GM12864 (cell line): ENCODE results near the gene C1orf21.

ENCODE experiments used
- DNase-seq: peaks from one replicate; pipeline ENCODE4 v3.0.0-alpha.2; 2011; ENCODE audit warnings: low read depth
- H3K4me3 ChIP-seq: 2 replicates; pipeline ENCODE4 v1.5.1; 2011; ENCODE audit warnings: mild to moderate bottlenecking, low read depth, low read length, control low read depth
- CTCF ChIP-seq: IDR thresholded peaks from 2 replicates; pipeline ENCODE4 v1.5.1; 2011; ENCODE audit warnings: low read depth, mild to moderate bottlenecking, moderate library complexity, low read length, control low read depth, inconsistent platforms; ENCODE audit errors: missing control alignments

Gene C1orf21

DNA sequence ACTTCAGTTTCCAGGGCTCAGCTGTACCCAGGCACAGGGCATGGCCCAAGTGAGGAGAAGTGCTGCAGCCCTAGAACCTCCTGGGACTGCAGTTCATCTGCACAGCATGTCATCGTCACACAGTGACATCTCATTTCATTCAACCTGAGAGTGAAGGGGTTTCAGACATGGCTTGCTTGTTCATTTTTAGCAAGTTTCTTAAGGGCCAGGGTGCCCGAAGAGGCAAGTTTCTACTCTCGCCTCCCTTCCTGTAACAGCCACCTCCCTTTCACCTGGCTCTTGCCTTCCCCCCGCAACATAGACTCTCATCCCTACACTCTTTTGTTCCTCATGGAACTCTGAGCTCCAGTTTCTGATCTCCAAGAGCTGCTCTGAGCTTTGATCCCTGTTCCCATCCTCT lies 108.1 kb downstream of the C1orf21 start:
- peak overlapping the region; percentile 42 for H3K4me3 ChIP-seq
- DNase-seq = peak; percentile 81
- TF ChIP-seq CTCF = no peak

- no peak for DNase-seq
- H3K4me3 ChIP-seq = no peak overlapping the region
- TF ChIP-seq CTCF = no peak
These were observed 111.3 kb downstream of the C1orf21 start for GRCh38 chr1:184497959-184498723.

DNA sequence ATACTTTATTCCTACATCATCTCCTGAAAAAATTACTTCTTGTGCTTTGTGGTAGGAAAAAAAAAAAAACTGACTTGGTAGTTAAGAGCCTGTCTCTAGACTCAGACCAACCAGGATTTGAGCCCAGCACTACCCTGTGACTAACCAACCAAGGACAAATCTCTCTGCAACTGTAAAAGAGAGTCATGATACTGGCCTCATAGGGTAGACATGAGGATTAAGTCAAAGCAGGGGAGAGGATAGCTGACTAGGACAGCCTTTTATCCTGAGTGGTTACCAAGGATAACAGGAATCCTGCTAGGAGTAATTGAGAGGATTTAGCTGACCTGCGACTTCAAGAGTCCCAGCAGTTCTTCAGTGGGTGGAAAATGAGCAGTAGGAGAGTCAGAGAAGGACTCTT lies 112.8 kb downstream of the C1orf21 start:
- no peak for DNase-seq
- H3K4me3 ChIP-seq = no peak overlapping the region
- TF ChIP-seq CTCF = no peak

DNA sequence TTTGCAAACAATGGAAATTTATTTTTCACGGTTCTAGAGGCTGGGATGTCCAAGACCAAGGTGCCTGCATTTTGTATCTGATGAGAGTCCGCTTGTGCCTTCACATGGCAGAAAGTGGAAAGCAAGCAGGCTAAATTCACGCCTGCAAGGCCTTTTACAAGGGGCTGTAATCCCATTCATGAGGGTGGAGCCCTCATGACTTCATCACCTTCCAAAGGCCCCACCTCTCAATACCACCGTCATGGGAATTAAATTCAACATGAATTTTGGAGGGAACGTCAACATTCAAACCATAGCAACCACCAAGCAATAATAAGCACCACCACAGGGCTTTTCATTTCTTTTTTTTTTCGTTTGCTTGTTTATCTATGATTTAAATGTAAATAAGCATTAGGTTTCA lies 115.3 kb downstream of the C1orf21 start:
- no peak for DNase-seq
- H3K4me3 ChIP-seq = no peak overlapping the region
- TF ChIP-seq CTCF = no peak

DNA sequence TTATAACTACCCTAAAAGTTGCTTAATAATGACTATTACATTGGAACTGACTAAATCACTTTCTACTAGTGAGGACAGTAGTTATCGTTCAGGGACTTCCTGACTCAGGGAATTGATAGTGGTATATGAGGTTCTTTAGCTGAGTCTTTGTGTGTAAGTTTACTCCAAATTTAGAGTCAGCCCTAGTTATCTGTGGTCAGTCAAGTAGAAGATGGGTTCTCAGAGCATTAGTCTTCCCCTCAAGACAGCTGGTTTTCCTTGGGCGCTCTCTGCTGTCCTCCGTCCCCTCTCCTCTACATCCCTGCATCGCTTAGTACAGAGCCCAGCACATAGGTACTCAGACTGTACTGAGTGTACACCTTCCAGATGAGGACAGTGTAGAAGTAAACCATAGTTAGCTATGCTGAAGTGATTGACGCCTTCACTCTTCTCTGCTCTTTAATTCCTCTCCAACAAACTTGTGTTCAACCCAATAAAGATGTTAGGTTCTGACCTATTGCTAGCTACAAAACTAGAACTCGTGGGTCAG lies 116.5 kb downstream of the C1orf21 start:
- no peak for TF ChIP-seq CTCF
- no peak for DNase-seq
- H3K4me3 ChIP-seq = no peak overlapping the region

DNA sequence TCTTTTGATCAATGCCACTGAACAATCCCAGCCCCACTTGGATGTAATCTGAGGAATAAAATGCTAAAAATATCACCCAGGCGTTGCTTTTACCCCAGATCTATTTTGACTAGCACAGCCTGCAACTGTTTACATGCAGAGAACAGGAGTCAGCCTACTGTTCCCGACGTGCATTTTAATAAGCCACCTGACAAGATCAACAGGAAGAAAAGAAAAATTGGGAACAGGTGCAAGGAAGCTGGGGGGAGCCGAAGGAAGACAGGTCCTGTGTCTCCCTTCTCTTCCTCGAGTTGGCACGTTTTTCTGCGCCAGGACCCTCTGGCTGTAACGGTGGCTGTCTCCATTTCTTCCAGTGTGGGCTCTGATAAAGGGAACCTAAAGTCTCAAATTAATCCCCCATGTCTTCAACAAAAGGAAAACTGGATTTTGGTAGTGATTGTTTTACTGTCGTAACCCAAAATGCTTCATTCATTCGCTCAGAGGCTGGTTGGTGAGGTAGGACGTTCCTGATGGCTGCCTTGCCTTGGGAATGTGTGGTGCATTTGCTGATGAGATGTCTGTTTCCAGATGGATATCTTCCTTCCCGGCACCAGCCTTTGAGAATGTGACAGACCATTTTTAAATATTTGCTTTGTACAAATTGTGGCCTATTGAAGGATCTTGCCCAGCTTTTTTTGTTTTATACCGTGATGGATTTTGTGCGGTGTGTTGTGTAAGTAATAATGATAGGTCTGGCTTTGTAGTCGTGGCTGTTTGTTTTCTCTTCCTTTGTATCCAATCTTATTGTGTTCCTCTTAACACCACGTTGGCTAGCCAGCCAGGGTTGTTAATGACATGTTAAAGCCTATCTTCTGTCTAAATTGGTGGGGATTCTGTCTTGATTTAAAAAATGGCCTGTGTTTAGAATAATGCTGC lies 117.5 kb downstream of the C1orf21 start:
- TF ChIP-seq CTCF = no peak
- DNase-seq = no peak
- H3K4me3 ChIP-seq = no peak overlapping the region
